Ureter (tissue), 1 donor: ENCODE data around the gene CLDN22. TPM values are rescaled to one million over a fixed set of nuclear protein-coding genes. Genes with fewer than 3 reads are reported as not detected.

Experiments used
- DNase-seq: peaks from one replicate; pipeline ENCODE4 v3.0.0-alpha.2; 2020; ENCODE audit warnings: low spot score
- total RNA-seq: library from RNA; stranded (reverse); gene quantifications from one replicate; pipeline ENCODE4 v1.2.4, GENCODE V29; 2023
- donor health status: DM: yes; HTN: yes; CAD: no.

The CLDN22 gene
- not detected for total RNA-seq

- no peak for DNase-seq
Observed at GRCh38 chr4:183320211-183321059, at the start of gene CLDN22. Gene CLDN22, minus strand, starts transcription at chr4:183320276. Its CDS starts 58 bp downstream, at chr4:183320218.

DNA sequence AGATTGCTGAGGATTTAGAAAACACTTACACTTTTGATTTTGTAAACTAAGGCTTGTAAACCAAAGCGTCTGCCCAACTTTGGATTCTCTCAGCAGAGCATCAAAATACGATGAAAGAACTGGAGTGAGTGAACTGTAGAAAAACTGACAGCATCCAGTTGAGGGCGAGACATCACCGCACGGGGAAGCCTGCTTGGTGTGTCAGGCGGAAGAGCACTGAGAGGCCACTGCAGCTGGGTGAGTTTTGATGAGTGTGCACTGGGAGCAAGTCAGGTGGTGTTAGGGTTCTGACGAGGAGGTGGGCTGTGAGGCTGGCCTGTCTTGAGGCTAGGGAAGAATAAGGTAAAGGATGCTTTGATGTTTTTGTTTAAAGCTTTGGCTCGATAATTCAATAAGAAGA lies 49.0 kb upstream of the CLDN22 start:
- DNase-seq, result no peak

GRCh38 chr4:183366206-183366835 lies 46.2 kb upstream of the CLDN22 start:
- DNase-seq, result no peak

DNA sequence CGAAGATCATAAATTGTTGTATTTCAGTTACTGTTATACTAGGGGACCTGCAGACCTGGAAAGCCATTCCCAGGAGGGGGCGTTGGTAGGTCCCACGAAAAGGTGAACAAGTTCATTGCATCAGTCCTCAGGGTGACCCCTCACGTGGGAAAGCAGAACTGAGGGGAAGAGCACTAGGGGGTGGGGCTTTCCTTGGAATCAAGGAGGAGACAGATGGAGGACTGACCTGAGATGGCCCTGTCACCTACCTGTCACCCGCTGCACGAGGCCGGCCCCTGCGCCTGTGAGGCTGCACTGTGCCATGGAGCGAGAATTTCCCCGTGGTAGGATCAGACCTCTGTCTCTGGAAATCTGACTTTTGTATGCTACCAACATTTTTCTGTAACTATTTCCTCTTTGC lies 43.9 kb upstream of the CLDN22 start:
- DNase-seq, result no peak

GRCh38 chr4:183362916-183363542 lies 43.0 kb upstream of the CLDN22 start:
- DNase-seq, result no peak

DNA sequence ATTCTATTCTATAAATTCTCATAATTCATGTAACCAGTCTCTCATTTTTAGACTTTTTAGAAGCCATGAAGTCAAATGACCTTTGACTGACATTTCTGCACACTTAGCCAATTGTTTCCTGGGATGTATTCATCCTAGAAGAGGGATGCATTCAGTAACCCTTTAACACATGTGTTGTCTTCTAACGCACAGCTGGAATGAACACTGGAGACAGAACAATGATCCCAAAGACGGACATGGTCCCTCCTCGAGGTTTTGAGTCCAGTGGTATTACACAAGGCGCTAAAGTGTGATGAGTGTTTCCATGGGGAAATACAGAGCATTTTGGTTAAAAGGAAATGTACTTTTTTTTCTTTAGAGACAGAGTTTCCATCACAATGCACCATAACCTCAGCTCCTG lies 42.0 kb upstream of the CLDN22 start:
- DNase-seq, result no peak

DNA sequence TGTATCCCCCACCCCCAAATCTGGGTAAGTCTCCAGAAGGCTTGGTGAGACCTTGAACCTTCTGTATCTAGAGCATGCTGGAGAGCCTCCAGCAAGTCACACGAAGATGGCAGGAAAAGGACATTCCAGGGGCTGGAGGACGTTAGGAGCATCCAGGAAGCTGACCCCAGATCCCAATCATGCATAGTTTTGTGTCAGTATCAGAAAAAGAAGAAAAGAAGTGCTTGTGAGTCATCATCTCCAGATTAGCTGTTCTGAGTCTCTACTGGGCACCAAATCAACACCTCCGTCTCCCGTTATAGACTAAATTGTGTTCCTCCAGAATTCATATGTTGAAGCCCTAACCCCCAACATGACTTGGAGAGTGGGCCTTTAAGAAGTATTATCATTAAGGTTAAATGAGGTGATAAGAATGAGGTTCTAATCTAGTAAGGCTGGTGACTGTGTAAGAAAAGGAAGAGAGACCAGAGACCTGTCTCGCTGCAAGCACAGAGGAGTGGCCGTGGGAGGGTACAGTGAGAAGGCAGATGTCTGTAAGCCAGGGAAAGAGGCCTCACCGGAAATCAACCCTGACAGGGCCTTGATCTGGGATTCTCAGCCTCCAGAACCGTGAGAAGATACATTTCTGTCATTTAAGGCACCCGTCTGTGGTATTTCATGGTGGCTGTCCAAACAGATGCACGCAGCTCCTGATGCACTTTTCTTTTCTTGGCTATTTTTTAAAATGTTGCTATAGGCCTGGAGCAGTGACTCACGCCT lies 40.3 kb upstream of the CLDN22 start:
- DNase-seq, result no peak

DNA sequence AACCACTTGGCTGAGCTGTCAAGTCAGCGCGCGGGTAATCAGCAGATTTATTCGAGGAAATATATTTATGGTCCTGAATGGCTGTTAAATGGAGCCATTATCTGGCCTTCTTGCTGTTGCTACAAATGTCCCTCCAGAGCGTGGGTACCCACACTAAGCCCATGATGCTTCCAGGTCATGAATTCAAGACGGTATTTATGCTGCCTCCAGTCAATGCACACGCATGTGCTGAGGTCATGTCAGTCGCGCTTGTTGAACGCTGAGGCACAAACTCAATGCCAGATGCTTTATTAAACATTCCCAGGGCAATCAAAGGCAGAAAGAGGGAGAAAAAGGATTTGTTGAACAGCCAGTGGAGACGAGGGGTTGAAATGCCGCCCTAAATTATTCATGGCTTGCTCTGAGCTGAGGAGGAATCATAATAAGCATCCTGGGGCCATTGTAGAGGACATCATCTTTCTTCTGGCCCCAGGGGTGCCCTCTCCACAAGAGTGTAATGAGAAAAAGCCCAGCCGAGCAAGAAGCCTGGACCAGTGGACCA lies 38.2 kb upstream of the CLDN22 start:
- DNase-seq, result no peak

DNA sequence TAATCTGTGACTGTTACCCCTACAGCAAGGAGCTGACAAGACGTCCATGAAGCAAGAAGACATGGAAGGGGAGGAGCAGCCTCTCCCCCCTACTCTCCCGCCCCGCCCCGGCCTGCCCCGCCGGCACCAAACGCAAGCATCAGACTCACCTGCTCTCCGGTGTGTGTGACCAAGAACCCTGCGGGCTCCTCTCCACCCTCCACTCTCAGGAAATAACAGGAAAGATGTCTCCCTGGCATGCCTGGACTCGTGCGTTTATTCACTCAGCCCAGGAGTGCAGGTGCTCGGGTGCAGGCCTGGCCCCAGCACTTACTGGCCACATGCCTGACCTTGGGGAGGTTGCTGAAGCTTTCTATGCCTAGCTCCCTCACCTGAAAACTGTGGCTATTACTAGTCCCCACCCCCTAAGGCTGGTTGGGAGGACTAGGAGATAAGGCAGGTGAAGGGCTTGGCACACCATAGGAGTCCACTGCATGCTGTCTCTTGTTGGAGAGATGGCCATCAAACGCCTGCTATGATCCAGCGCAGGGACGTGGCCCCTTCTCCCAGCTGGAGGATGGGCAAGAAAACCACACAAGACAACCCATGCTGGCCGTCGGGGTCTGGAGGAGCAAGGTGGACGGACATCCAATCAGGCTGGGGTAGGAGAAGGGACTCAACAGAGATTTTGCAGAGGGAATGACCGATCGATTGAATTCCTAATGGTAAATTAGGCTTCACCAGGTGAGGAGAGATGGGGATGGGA lies 37.0 kb upstream of the CLDN22 start:
- DNase-seq, result peak; percentile 50

DNA sequence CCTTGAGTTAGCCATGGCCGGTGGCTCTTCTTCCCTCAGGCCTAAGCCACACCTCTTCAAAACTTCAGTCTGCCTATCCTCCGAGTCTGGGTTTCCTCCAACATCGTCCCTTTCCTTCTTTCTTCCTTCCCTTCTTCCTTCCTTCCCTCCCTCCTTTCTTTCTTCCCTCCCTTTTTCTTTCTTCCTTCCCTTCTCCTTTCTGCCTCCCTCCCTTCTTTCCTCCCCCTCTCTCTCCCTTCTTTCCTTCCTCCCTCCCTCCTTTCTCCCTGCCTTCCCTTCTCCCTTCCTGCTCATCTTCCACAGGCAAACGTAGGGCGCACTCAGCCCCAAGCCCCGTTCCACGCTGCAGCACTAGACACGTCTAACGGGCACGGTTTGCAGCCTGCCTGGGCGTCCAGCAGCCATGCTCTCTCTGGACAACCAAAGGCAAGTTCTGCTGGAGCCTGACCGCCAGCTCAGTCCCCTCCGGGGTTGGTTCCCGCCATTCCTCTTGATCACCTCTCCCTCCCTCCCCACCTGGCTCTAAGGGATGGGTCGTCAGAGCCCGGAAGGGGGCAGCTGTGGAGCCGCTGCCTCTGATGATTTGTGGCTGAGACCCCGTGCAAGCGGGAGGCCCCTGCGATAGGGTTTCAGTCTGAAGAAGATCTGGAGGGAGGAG lies 36.2 kb upstream of the CLDN22 start:
- no peak for DNase-seq

DNA sequence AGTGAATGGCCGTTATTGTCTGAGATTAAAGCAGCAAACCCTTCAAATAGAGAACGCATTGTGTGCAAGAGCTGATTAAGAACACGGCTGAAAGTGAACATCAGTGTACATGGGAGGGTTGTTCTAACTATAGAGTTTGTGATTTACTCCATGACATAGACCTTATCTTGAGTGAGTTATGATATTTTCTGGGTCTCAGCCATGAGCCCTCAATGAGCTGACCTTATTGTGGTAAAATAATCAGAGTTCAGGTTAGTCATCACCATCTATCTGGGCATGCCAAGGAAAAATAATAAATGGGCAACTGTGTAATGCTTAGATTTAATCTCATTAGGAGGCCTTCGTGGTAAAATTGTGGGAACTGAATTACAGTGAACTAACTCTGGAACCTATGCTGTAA lies 35.3 kb upstream of the CLDN22 start:
- DNase-seq, result no peak

DNA sequence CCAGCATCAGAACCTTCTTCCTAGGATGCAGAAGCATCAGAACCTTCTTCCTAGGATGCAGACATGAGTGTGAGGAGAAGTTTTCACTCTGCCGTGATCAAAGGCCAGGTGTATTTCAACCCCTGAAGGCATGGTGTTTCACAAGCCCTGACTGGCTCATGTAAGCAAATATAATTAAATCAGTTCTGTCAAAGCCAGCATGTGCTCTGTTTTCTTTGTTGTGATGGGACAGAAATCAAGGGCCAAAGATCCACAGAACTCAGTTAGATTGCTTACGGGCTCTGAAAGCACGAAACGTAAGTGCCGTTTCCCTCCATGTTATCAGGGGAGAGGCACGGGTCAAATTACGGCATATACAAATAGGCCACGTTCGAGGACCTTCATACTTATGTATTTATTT lies 34.1 kb upstream of the CLDN22 start:
- no peak for DNase-seq

GRCh38 chr4:183353557-183353956 lies 33.5 kb upstream of the CLDN22 start:
- no peak for DNase-seq

GRCh38 chr4:183352546-183352945 lies 32.5 kb upstream of the CLDN22 start:
- no peak for DNase-seq

DNA sequence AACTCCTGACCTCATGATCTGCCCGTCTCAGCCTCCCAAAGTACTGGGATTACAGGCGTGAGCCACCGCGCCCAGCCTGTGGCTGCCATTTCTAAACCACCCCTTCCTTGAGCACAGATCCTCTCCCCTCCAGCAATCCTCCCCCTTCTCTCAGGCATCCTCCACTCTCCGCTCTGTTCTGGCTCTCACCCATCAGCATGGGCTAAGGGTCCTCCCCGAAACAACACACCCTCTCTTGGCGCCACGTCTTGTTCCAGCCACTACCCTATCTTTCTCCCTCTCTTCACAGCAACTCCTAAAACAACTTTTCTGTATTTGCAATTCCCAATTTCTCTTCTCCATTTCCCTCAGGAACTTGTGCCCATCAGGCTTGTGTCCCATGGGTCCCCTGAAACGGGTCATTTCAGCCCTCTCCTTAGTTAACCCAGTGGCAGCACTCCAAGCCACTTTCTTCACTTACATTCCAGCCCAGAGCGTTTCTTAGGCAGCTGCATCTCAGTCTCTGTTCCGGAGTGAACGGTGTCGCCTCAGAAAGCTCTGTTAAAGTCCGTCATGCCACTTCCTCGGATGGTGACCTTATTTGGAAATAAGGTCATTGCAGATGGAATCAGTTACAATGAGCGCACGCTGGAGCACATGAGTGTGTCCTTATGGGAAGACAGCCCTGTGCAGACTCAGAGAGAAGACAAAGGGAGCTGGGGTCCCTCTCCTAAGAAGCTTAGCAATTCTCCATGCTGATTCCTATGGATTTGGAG lies 30.4 kb upstream of the CLDN22 start:
- DNase-seq, result no peak

DNA sequence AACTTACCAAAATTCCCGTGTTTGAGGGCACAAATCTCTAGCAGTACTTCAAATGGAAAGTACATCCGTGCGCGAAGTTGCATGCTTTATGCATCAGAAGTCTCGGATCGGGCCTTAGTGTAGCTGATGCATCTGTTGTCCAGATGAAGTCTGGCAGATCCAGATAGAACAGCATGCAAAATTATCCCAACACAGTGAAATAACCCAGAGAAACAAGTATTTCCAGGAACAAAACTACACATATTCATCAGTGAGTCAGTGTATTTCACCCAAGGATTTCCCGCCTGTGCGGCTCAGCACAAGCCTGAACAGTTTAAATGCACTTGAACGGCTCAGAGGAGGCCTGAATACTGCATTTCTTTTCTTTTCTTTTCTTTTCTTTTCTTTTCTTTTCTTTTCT lies 29.6 kb upstream of the CLDN22 start:
- DNase-seq, result no peak

GRCh38 chr4:183348706-183349659 lies 28.9 kb upstream of the CLDN22 start:
- no peak for DNase-seq

DNA sequence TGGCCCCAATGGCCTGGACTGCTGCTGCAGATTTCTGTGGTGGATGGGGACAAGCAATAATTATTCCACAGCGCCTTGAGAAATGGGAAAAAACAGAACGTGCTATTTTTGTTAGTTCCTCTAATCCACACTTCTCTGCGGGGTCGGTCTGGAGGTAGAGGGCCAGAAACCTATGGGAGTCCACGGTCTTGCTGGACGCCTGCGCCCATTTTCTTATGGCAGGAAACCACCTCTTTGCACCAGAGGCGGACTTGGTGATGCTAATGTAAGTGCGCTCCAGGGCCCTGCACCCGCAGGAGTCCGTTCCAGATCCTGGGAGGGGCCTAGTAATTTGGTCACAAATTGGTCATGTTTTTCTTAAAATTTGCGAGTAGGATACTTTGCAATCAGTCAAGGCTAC lies 28.1 kb upstream of the CLDN22 start:
- no peak for DNase-seq

- DNase-seq, result no peak
Observed at GRCh38 chr4:183347566-183347965, 27.5 kb upstream of the CLDN22 start.
